GM23338 (cell line): ENCODE results near the gene CEACAM4.

Source experiments
- CTCF ChIP-seq, 2 experiments: fragments of 200-600 bp in 1 of 2; sonication (generic) in 1 of 2; conservative IDR thresholded peaks; 2 replicates each; pipeline versions ENCODE4 v1.5.1 to v1.6.1; 2016 to 2017; ENCODE audit warnings: antibody characterized with exemption in 2 of 2, low read depth in 2 of 2, mild to moderate bottlenecking in 2 of 2, moderate library complexity in 1 of 2
- ETS1 ChIP-seq: IDR thresholded peaks from 2 replicates; pipeline ENCODE4 v1.6.1; 2016; ENCODE audit warnings: antibody characterized with exemption
- EZH2 ChIP-seq: fragments of 200-600 bp; sonication (generic); IDR thresholded peaks from one replicate; pipeline ENCODE4 v1.8.0; 2017; ENCODE audit warnings: antibody characterized with exemption, mild to moderate bottlenecking, low read depth; ENCODE audit not compliant: unreplicated experiment
- EZH2phosphoT487 ChIP-seq: fragments of 200-600 bp; sonication (generic); IDR thresholded peaks from one replicate; pipeline ENCODE4 v1.8.1; 2018; ENCODE audit warnings: antibody characterized with exemption; ENCODE audit not compliant: unreplicated experiment
- JUNB ChIP-seq: IDR thresholded peaks from one replicate; pipeline ENCODE4 v1.6.1; 2016; ENCODE audit warnings: antibody characterized with exemption; ENCODE audit not compliant: unreplicated experiment
- POLR2AphosphoS5 ChIP-seq: IDR thresholded peaks from 2 replicates; pipeline ENCODE4 v1.6.1; 2016; ENCODE audit warnings: antibody characterized with exemption, low read depth
- REST ChIP-seq: IDR thresholded peaks from one replicate; pipeline ENCODE4 v1.6.1; 2018; ENCODE audit warnings: antibody characterized with exemption; ENCODE audit not compliant: unreplicated experiment
- ZNF114 ChIP-seq: fragments of 250-450 bp; sonication (Bioruptor Pico); IDR thresholded peaks from 2 replicates; pipeline ENCODE4 v1.5.0; 2020; ENCODE audit warnings: mild to moderate bottlenecking, moderate library complexity
- ZNF331 ChIP-seq: fragments of 250-450 bp; sonication (Bioruptor Pico); IDR thresholded peaks from 2 replicates; pipeline ENCODE4 v1.5.0; 2020; ENCODE audit warnings: low read depth, mild to moderate bottlenecking, moderate library complexity

GRCh38 chr19:41591951-41592562 lies 34.8 kb downstream of the CEACAM4 start:
- TF ChIP-seq CTCF (conservative IDR thresholded peaks at IDR 0.05; ENCODE audit: low read depth in 2 of 2): no peak
- TF ChIP-seq JUNB: no peak
- no peak for TF ChIP-seq ZNF331 (CRISPR knock-in tag)
- TF ChIP-seq ZNF114: no peak
- TF ChIP-seq EZH2: no peak
- no peak for TF ChIP-seq REST
- TF ChIP-seq EZH2phosphoT487: no peak
- no peak for TF ChIP-seq ETS1
- TF ChIP-seq POLR2AphosphoS5: no peak
